Adipocyte (in vitro differentiated cells): ENCODE data around the gene CCDC152.

Experiments used
- DNase-seq: peaks from one replicate; pipeline ENCODE4 v3.0.0-alpha.2; 2015; ENCODE audit warnings: low read depth
- H3K27me3 ChIP-seq: replicated peaks from 2 replicates; pipeline ENCODE4 v1.7.0; 2013; ENCODE audit warnings: mild to moderate bottlenecking, low read length, moderate library complexity; ENCODE audit not compliant: control insufficient read depth, insufficient read depth
- H3K36me3 ChIP-seq: 2 replicates; pipeline ENCODE4 v1.7.0; 2013; ENCODE audit warnings: low read length, mild to moderate bottlenecking, moderate library complexity; ENCODE audit not compliant: control insufficient read depth, insufficient read depth, severe bottlenecking
- H3K4me1 ChIP-seq: 2 replicates; pipeline ENCODE4 v1.7.0; 2013; ENCODE audit warnings: mild to moderate bottlenecking, low read length, moderate library complexity; ENCODE audit not compliant: control insufficient read depth, insufficient read depth
- H3K4me3 ChIP-seq: 2 replicates; pipeline ENCODE4 v1.7.0; 2013; ENCODE audit warnings: mild to moderate bottlenecking, low read length, moderate library complexity
- H3K9ac ChIP-seq: 2 replicates; pipeline ENCODE4 v1.7.0; 2013; ENCODE audit warnings: mild to moderate bottlenecking, low read length, moderate library complexity
- H3K9me3 ChIP-seq: 2 replicates; pipeline ENCODE4 v1.7.0; 2013; ENCODE audit warnings: mild to moderate bottlenecking, low read length, moderate library complexity; ENCODE audit not compliant: control insufficient read depth

CCDC152 gene

DNA sequence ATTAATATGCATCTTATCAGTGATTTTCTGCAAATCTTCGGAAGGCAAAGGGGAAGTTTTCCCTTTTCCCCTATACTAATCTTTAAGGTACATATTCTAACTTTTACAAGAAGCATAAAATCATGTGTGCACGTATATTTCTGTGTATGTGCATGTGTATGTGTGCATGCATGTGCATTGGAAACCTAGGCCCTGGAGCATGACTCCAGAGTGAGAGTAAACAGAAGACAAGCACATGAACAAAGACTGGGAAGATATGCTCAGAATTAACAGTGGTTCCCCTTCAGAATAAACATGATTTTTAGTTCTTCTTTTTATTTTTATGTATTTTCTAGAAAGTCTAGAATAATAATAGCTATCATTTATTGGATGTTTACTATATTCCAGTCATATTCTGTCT lies 65.9 kb downstream of the CCDC152 start:
- H3K9me3 ChIP-seq = no peaks in the 10 kb centered on the region
- no peaks in the 10 kb centered on the region for H3K4me1 ChIP-seq
- H3K27me3 ChIP-seq = no peaks in the 10 kb centered on the region
- no peak overlapping the region for H3K9ac ChIP-seq
- no peak overlapping the region for H3K4me3 ChIP-seq
- no peaks in the 10 kb centered on the region for H3K36me3 ChIP-seq
- DNase-seq = no peak

DNA sequence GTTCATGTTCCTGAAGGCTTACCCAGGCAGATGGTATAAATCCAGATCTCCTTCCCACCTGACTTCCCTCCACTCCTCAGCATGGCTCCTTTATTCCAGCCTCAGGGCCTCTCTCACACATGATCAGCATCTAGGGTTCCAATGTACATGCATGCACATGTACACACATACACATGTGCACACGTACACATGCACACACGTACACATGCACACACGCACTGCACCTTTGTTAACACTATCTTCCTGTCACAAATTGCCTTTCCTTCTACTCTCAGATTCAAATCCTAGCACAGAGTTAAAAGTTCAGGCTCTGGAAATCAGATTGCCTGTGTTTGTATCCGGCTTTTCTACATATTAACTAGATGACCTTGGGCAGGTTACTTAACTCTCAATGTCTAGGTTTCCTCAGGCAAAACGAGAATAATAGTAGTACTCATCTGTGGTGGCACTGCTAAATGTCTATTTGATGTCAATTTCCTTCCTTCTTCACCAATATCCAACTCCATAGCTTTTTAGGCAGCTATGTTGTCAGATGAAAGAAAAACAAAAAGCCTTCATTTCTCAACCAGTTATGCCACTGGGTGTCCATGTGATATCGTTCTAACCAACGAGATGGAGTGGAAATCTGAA lies 67.8 kb downstream of the CCDC152 start:
- DNase-seq = no peak
- H3K4me3 ChIP-seq = no peak overlapping the region
- H3K36me3 ChIP-seq = no peaks in the 10 kb centered on the region
- no peaks in the 10 kb centered on the region for H3K27me3 ChIP-seq
- no peak overlapping the region for H3K9ac ChIP-seq
- no peaks in the 10 kb centered on the region for H3K9me3 ChIP-seq
- no peaks in the 10 kb centered on the region for H3K4me1 ChIP-seq

DNA sequence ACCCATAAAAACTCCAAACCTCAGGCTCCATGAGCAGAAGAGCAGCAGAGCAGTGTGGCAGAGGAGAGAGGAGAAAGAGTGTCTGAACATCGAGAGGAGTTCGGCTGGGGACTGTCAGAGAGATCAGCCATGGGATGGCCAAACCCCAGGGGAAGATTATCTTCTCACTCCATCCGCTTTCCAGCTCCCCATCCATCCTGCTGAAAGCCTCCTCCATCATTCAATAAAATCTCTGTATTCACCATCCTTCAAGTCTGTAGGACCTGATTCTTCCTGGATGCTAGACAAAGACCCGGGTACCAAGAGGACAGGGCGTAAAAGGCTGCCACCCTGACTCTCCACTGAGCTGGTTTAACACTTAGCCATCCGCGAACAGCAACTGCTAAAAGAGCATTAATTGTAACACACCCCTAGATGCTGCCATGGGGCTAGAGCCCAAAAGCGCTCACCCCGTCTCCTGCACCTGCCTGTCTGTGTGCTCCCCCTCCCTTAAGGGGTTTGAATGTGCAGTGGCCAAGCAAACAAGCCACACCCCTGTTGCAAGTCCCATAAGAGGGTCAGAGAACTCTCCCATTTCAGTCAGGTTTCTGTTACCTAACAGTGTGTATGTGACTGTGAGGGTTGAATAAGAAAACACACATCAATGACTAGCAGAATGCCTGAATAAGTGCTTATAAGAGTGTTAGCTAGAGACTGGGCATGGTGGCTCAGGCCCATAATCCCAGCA lies 69.0 kb downstream of the CCDC152 start:
- Histone ChIP-seq H3K9ac (no peak overlapping the region), H3K36me3 (no peaks in the 10 kb centered on the region), H3K4me3 (no peak overlapping the region), H3K4me1 (no peaks in the 10 kb centered on the region), H3K27me3 (no peaks in the 10 kb centered on the region), H3K9me3 (no peaks in the 10 kb centered on the region)
- DNase-seq = no peak

DNA sequence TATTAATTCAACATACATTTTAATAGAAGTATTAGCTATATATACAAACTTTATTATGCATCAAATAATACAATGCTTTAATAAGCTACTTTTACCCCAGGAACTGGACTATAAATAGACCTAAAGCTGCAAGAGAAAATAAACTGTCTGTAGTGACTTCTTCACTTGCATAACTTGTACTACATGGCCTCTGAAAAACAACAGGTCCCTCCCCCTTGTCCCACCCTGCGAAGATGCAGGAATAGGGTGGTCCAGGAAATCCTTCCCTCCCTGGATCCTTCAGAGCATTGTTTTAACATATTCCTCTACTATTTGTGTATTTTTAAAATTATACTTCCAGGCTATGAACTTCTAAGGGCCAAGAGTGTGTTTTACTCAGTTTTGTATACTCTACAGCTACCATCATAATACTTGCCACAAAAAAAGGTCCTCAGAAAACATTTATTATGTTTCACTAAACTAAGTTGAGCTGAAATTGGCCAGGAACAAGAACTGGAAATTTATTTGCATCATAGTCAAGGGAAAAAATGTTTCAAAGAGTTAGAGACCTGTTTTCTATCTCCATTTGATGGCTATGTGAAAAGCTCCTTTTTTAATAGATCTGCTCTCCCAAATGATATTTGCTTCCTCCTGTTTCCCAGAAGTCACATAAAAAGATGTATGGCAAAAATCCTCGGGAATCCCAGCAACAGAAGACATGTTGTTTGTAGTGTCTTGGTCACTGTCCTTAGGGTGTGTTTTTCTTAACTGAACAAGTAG lies 70.3 kb downstream of the CCDC152 start:
- Histone ChIP-seq H3K4me3 (no peak overlapping the region), H3K4me1 (no peaks in the 10 kb centered on the region), H3K36me3 (no peaks in the 10 kb centered on the region), H3K27me3 (no peaks in the 10 kb centered on the region), H3K9me3 (no peaks in the 10 kb centered on the region), H3K9ac (no peak overlapping the region)
- no peak for DNase-seq

DNA sequence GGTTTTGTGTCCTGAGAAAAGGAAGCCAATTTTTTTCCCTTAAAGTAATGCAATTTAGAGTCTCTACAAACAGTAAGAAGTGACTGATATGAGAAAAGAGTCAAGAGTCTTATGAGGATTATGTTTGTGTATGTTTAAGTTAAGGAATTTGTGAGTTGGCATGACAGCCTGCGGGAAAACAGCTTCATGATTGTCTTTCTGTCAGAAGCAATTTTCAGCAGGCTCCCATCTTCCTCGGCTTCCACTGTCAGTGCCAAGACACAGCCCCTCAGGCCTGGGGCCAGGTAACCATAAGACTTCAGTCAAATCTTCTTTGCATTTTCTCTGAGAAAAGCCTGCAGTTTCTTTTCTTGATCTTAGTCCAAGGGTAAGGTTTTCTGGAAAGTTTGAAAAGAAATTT lies 72.1 kb downstream of the CCDC152 start:
- H3K4me3 ChIP-seq = no peak overlapping the region
- H3K9me3 ChIP-seq = no peaks in the 10 kb centered on the region
- no peak overlapping the region for H3K9ac ChIP-seq
- no peaks in the 10 kb centered on the region for H3K4me1 ChIP-seq
- no peaks in the 10 kb centered on the region for H3K27me3 ChIP-seq
- DNase-seq = peak; percentile 83
- no peaks in the 10 kb centered on the region for H3K36me3 ChIP-seq

DNA sequence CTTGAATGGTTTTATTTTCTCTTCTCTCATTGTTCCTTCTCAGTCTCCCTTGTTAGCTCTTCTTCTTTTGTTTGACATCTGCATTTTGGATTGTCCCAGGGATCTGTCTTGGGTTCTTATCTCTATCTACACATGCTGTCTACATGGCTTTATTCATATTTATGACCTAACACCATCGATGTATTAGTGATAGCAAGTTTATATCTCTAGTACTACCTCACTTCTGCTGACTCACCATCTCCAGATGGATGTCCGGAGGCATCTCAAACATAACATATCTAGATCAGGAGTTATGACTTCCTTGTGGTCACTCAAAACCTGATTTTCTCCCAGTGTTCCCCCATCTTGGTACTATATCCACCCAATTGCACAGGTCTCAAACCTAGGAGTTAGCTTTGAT lies 74.3 kb downstream of the CCDC152 start:
- DNase-seq = no peak
- no peak overlapping the region for H3K4me3 ChIP-seq
- no peaks in the 10 kb centered on the region for H3K27me3 ChIP-seq
- H3K9ac ChIP-seq = no peak overlapping the region
- H3K4me1 ChIP-seq = peaks cover 2% of the 10 kb centered on the region
- H3K9me3 ChIP-seq = no peaks in the 10 kb centered on the region
- no peaks in the 10 kb centered on the region for H3K36me3 ChIP-seq

DNA sequence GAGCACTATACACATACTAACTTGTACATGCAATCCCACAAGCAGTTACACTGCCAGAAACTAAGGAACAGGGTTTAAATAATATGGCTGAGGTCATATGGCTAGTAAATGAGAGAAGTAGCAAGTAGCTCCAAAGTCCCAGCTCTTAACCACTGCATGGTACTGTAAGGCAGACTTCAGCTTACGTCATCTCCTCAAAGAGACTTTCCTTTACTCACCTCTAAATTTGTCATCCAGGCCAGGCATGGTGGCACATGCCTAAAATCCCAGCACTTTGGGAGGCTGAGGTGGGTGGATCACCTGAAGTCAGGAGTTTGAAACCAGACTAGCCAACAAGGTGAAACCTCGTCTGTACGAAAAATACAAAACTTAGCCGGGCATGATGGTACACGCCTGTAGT lies 75.4 kb downstream of the CCDC152 start:
- H3K9ac ChIP-seq = no peak overlapping the region
- H3K9me3 ChIP-seq = no peaks in the 10 kb centered on the region
- no peak for DNase-seq
- no peaks in the 10 kb centered on the region for H3K27me3 ChIP-seq
- H3K36me3 ChIP-seq = no peaks in the 10 kb centered on the region
- H3K4me1 ChIP-seq = peaks cover 4% of the 10 kb centered on the region
- H3K4me3 ChIP-seq = no peak overlapping the region

DNA sequence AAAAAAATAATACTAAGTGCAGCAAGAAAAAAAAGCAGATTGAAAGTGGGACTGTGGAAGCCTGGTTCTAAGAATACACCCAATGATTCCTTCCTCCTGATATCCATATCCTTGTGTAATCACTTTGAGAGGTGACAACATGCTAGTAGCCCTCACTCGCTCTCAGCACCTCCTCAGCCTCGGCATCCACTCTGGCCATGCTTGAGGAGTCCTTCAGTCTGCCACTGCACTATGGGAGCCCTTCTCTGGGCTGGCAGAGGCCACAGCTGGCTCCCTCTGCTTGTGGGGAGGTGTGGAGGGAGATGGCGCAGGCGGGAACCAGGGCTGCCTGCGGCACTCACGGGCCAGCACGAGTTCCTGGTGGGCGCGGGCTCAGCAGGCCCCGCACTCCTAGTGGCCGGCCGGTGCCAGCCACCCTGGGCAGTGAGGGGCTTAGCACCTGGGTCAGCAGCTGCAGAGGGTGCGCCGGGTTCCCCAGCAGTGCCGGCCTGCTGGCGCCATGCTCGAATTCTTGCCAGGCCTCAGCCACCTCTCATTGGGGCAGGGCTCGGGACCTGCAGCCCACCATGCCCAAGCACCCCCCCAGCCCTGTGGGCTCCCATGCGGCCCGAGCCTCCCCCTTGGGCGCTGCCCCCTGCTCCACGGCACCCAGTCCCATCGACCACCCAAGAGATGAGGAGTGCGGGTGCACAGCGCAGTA lies 79.6 kb downstream of the CCDC152 start:
- Histone ChIP-seq H3K36me3 (no peaks in the 10 kb centered on the region), H3K4me1 (peaks cover 24% of the 10 kb centered on the region), H3K9ac (no peak overlapping the region), H3K27me3 (no peaks in the 10 kb centered on the region), H3K9me3 (no peaks in the 10 kb centered on the region), H3K4me3 (no peak overlapping the region)
- DNase-seq = no peak

DNA sequence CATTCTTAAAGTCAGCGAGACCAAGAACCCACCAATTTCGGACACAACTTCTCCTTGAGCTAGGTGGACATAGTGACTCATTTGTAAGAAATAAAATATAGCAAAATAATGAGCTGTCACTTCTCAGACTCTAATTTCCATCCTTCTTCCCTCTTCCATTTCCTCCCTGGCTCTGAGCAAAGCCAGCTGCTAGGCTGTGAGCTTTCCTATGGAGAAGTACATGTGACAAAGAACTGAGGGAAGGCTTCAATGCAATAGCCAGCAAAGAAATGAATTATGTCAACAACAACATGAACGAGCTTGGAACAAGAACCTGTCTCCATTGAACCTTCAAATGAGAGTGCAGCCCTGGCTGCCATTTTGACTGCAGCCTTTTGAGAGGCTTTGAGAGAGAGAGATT lies 81.0 kb downstream of the CCDC152 start:
- Histone ChIP-seq H3K36me3 (no peaks in the 10 kb centered on the region), H3K9me3 (no peaks in the 10 kb centered on the region), H3K27me3 (no peaks in the 10 kb centered on the region), H3K9ac (no peak overlapping the region), H3K4me3 (no peak overlapping the region), H3K4me1 (peaks cover 33% of the 10 kb centered on the region)
- DNase-seq = no peak

DNA sequence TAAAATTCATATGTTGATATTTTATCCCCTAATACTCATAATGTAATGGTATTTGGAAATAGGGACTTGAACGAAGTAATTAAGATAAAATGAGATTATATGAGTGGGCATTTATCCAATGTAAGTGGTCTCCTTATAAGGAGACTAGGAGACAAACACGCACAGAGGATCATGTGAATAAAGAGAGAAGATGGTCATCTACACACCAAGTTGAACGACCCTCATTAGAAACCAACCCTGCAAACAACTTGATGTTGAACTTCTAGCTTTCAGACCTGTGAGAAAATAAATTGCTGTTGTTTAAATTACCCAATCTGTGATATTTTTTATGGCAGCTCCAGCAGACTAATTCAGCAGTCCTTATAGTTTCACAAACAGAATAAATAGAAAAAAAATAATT lies 82.6 kb downstream of the CCDC152 start:
- H3K36me3 ChIP-seq = no peaks in the 10 kb centered on the region
- no peak overlapping the region for H3K4me3 ChIP-seq
- no peak for DNase-seq
- peaks cover 46% of the 10 kb centered on the region for H3K4me1 ChIP-seq
- no peaks in the 10 kb centered on the region for H3K9me3 ChIP-seq
- H3K27me3 ChIP-seq = no peaks in the 10 kb centered on the region
- H3K9ac ChIP-seq = no peak overlapping the region

DNA sequence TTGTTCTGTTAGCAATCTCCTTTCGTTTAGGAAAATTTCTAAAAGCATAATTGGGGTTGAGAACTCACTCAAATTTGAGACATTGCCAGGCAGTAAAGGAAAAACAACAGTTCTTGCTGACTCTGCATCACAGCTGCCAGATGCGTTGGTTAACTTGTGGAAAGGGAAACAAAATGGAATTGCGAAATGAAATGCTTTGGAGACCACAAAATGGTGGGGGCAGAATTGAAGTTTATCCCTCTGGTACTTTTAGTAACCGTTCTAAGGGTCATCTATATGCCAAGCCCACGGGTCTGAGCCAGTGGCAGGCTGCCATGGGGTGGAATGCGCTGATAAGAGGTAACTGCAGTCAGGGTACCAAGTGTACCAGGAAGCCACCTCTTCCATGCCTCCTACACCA lies 83.7 kb downstream of the CCDC152 start:
- Histone ChIP-seq H3K9ac (peak overlapping the region; percentile 75), H3K27me3 (no peaks in the 10 kb centered on the region), H3K9me3 (no peaks in the 10 kb centered on the region), H3K36me3 (no peaks in the 10 kb centered on the region), H3K4me3 (peak overlapping the region; percentile 62), H3K4me1 (peaks cover 46% of the 10 kb centered on the region)
- peak; percentile 99 for DNase-seq
